Adipocyte (in vitro differentiated cells): ENCODE results near the gene CIDEC.
A peak's percentile ranks its signal among the peaks of the same experiment; 100 is the strongest.
"Not testable (repeated sequence)": the region's sequence is repeated elsewhere in the genome, so short reads cannot be mapped to it uniquely, and the experiment has no call there.

Experiments used
- DNase-seq: peaks from one replicate; pipeline ENCODE4 v3.0.0-alpha.2; 2015; ENCODE audit warnings: low read depth
- H3K27me3 ChIP-seq: replicated peaks from 2 replicates; pipeline ENCODE4 v1.7.0; 2013; ENCODE audit warnings: mild to moderate bottlenecking, low read length, moderate library complexity; ENCODE audit not compliant: control insufficient read depth, insufficient read depth
- H3K36me3 ChIP-seq: 2 replicates; pipeline ENCODE4 v1.7.0; 2013; ENCODE audit warnings: low read length, mild to moderate bottlenecking, moderate library complexity; ENCODE audit not compliant: control insufficient read depth, insufficient read depth, severe bottlenecking
- H3K4me1 ChIP-seq: 2 replicates; pipeline ENCODE4 v1.7.0; 2013; ENCODE audit warnings: mild to moderate bottlenecking, low read length, moderate library complexity; ENCODE audit not compliant: control insufficient read depth, insufficient read depth
- H3K4me3 ChIP-seq: 2 replicates; pipeline ENCODE4 v1.7.0; 2013; ENCODE audit warnings: mild to moderate bottlenecking, low read length, moderate library complexity
- H3K9ac ChIP-seq: 2 replicates; pipeline ENCODE4 v1.7.0; 2013; ENCODE audit warnings: mild to moderate bottlenecking, low read length, moderate library complexity
- H3K9me3 ChIP-seq: 2 replicates; pipeline ENCODE4 v1.7.0; 2013; ENCODE audit warnings: mild to moderate bottlenecking, low read length, moderate library complexity; ENCODE audit not compliant: control insufficient read depth

Gene CIDEC

DNA sequence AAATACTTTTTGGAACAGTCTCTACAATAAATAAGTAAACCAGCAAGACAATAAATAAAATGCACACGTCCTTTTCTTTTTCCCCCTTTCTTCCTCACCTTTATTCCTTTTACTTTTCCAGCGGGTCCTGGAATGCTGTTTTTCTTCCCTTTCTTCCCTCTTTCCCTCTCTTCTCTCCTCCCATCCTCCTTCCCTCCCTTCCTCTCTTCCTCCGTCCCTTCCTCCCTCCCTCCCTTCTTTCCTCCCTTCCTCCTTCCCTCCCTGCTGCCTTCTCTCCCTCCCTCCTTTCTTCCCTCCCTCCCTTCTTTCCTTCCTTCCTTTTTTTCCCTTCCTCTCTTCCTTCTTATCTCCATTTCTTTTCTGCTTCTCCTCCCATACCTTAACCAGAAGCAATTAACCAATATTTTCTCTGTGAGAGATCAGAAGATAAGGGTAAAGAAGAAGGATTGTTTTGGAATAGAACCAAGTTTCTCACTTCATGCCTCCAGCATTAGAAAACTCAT is 19.3 kb upstream of the CIDEC start:
- H3K9me3 ChIP-seq, result no peaks in the 10 kb centered on the region
- peaks cover 5% of the 10 kb centered on the region for H3K36me3 ChIP-seq
- peaks cover 57% of the 10 kb centered on the region for H3K4me1 ChIP-seq

DNA sequence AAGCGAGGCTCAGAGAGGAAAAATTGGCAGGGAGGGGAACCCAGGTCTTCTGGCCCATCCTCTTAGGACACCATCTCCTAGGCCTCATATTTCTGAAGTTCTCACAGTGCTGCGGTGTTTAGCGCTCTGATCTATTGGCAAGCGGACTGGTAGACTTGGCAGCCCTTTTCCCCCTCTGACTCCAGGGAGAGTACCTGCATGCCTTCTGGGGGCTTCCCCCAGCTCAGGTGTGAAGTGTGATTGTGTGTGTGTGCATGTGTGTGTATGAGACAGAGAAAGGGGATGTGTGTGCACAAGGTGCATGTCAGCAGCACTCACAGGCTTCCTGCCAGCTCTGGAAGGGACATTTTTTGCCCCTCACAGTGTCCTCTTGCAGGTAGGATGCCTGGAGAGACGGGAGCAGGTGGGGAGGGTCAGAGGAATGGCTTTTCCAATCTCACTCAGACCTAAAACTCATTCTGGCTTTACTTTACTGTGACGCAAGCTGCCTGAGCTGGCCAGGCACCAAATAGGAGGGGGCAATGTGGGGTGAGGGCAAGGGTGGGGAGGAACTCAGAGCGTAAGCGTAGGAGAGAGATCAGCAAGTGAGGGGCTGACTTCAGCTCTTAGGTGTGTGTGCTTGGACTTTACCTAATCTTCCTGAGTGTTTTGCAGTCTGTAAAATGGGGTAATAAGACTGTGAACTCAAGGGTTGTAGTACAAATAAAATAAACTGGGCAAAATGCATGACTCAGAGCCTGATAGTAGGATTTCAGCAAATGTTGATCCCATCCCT is 18.6 kb upstream of the CIDEC start:
- Histone ChIP-seq H3K4me1 (peaks cover 59% of the 10 kb centered on the region), H3K27me3 (no peaks in the 10 kb centered on the region), H3K9me3 (no peaks in the 10 kb centered on the region), H3K9ac (peak overlapping the region; percentile 18), H3K36me3 (peaks cover 5% of the 10 kb centered on the region), H3K4me3 (no peak overlapping the region)
- no peak for DNase-seq

More for the DNA sequence above, 19.3 kb upstream of the CIDEC start:
- peak overlapping the region; percentile 18 for H3K9ac ChIP-seq
- no peak overlapping the region for H3K4me3 ChIP-seq
- DNase-seq, result no peak
- no peaks in the 10 kb centered on the region for H3K27me3 ChIP-seq

DNA sequence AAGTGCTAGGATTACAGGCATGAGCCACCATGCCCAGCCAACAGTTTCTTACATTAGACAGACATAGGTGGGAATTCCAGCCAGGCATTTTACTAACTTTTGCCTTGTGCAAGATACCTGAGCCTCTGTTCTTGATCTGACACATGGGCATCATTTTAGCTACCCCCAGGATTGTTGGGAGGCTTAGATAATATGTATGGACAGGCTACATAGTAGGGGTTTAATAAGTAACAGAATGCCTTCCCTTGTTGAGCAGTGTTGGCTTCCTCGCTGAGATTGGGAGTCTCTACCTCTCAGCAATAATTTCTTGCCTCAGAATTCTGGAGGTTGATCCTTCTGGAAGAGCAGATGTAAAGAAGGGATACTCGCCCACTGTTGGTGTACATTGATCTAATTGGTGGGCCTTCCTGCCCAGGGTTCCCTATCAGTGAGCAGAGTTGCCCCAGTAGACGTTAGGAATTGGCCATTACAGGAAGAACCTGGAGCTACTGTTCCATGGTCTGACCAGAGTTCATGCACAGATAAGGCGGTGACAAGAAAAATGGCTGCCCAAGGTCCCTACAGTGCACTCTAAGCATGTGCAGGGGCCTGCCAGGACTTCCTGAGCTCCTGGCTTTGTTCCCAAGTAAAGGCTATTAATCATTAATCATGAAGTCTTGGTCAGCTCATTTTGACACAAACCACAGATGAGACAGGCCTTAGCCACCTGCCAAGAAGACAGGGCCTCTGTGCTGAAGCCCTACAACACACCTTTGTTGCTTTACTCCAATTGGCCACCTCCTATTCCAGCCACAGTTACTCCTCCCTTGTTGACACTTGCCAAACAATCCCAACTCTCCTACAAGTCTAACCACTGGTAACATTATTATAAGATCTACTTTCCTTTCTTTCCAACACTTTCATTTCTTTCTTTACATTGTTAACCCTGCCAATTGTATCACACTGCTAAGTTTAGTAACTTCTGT is 17.6 kb upstream of the CIDEC start:
- DNase-seq, result no peak
- Histone ChIP-seq H3K4me3 (no peak overlapping the region), H3K36me3 (peaks cover 15% of the 10 kb centered on the region), H3K9me3 (no peaks in the 10 kb centered on the region), H3K9ac (peak overlapping the region; percentile 32), H3K4me1 (peaks cover 59% of the 10 kb centered on the region), H3K27me3 (no peaks in the 10 kb centered on the region)

GRCh38 chr3:9896755-9897407 is 16.8 kb upstream of the CIDEC start:
- peak; percentile 28 for DNase-seq
- H3K36me3 ChIP-seq, result peaks cover 21% of the 10 kb centered on the region
- peaks cover 58% of the 10 kb centered on the region for H3K4me1 ChIP-seq
- not testable (repeated sequence) for H3K27me3 ChIP-seq, H3K4me3 ChIP-seq, H3K9ac ChIP-seq, H3K9me3 ChIP-seq

- not testable (repeated sequence) for H3K9ac ChIP-seq, H3K4me3 ChIP-seq
Observed at GRCh38 chr3:9895715-9896114, 15.7 kb upstream of the CIDEC start.

GRCh38 chr3:9893739-9894138 is 13.7 kb upstream of the CIDEC start:
- no peak for DNase-seq
- peak overlapping the region; percentile 17 for H3K4me3 ChIP-seq
- H3K9ac ChIP-seq, result peak overlapping the region; percentile 59
- H3K36me3 ChIP-seq, result peaks cover 21% of the 10 kb centered on the region
- no peaks in the 10 kb centered on the region for H3K9me3 ChIP-seq
- no peaks in the 10 kb centered on the region for H3K27me3 ChIP-seq
- peaks cover 66% of the 10 kb centered on the region for H3K4me1 ChIP-seq

More at GRCh38 chr3:9895715-9896114, 15.7 kb upstream of the CIDEC start:
- H3K9me3 ChIP-seq, H3K27me3 ChIP-seq, DNase-seq: not testable (repeated sequence)
- Histone ChIP-seq H3K4me1 (peaks cover 61% of the 10 kb centered on the region), H3K36me3 (peaks cover 21% of the 10 kb centered on the region)

- no peaks in the 10 kb centered on the region for H3K9me3 ChIP-seq
- peak overlapping the region; percentile 100 for H3K9ac ChIP-seq
Observed at GRCh38 chr3:9891072-9891622, 11.1 kb upstream of the CIDEC start.

GRCh38 chr3:9890249-9891071 is 10.4 kb upstream of the CIDEC start, which contains the start of gene JAGN1:
Gene JAGN1 (plus strand): TSS chr3:9890610. CDS start chr3:9890723, 113 bp downstream.
- peak within 1 kb of the TSS; percentile 95 for H3K4me3 ChIP-seq
- peaks cover 21% of the 10 kb centered on the region for H3K36me3 ChIP-seq
- H3K9me3 ChIP-seq, result no peaks in the 10 kb centered on the region
- H3K9ac ChIP-seq, result peak within 1 kb of the TSS; percentile 100
- no peaks in the 10 kb centered on the region for H3K27me3 ChIP-seq
- peak; percentile 97 for DNase-seq
- peaks cover 53% of the 10 kb centered on the region for H3K4me1 ChIP-seq

More at GRCh38 chr3:9891072-9891622, 11.1 kb upstream of the CIDEC start:
- Histone ChIP-seq H3K27me3 (no peaks in the 10 kb centered on the region), H3K36me3 (peaks cover 21% of the 10 kb centered on the region), H3K4me3 (peak overlapping the region; percentile 95), H3K4me1 (peaks cover 48% of the 10 kb centered on the region)
- DNase-seq, result no peak

DNA sequence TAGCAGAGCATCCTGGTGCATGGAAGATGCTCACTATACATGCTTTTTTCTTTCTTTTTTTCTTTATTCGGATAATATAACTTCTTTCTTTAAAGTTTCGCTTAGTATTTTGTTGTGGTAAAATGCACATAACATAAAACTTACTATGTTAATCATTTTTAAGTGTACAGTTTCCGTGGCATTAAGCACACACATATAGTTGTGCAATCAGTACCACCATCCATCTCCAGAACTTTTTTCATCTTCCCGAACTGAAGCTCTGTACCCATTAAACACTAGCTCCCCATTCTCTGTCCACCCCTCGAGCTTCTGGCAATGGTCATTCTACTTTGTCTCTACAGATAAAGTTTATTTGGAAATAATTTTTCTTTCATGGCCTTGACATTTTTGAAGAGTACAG is 9.4 kb upstream of the CIDEC start:
- peaks cover 16% of the 10 kb centered on the region for H3K36me3 ChIP-seq
- H3K9ac ChIP-seq, result peak overlapping the region; percentile 100
- DNase-seq, result no peak
- H3K9me3 ChIP-seq, result no peaks in the 10 kb centered on the region
- H3K4me1 ChIP-seq, result peaks cover 57% of the 10 kb centered on the region
- no peaks in the 10 kb centered on the region for H3K27me3 ChIP-seq
- H3K4me3 ChIP-seq, result no peak overlapping the region

DNA sequence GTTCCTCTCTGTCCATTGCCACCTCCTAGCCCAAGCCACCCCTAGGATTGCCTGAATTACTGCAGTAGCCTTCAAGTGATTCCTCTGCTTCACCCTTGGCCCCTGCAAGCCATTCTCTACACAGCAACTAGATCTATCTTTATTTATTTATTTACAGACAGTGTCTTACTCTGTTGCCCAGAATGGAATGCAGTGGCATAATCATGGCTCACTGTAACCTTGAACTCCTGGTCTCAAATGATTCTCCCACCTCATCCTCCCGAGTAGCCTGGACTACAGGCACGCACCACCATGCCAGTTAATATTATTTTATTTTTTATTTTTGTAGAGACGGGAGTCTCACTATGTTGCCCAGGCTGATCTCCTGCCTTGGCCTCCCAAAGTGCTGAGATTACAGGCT is 8.5 kb upstream of the CIDEC start:
- Histone ChIP-seq H3K9ac (no peak overlapping the region), H3K36me3 (peaks cover 14% of the 10 kb centered on the region), H3K27me3 (no peaks in the 10 kb centered on the region), H3K4me1 (peaks cover 59% of the 10 kb centered on the region), H3K4me3 (no peak overlapping the region), H3K9me3 (no peaks in the 10 kb centered on the region)
- DNase-seq, result no peak
